Keratinocyte (primary cell): ENCODE measurements around the gene ZER1. TPM values are rescaled to one million over a fixed set of nuclear protein-coding genes. Genes with fewer than 3 reads are reported as not detected.

Experiments
- DNase-seq: peaks from one replicate; pipeline ENCODE4 v3.0.0-alpha.2; 2011; ENCODE audit warnings: low read depth, missing footprints, low spot score
- FAIRE-seq: peaks from 2 replicates; lab custom pipeline; 2011; peaks lifted over from hg19 to GRCh38; lab: Jason Lieb, UNC
- H2AFZ ChIP-seq: 2 replicates; pipeline ENCODE4 v1.6.0; 2012; ENCODE audit warnings: low read length, control low read depth, inconsistent platforms; ENCODE audit not compliant: control insufficient read depth
- H3K27ac ChIP-seq: 2 replicates; pipeline ENCODE4 v1.5.1; 2011; ENCODE audit warnings: low read length; ENCODE audit not compliant: control insufficient read depth, insufficient read depth
- H3K27me3 ChIP-seq: 3 replicates; pipeline ENCODE4 v1.6.0; 2011; ENCODE audit warnings: low read length; ENCODE audit not compliant: control insufficient read depth, insufficient read depth; ENCODE audit errors: extremely low read depth
- H3K36me3 ChIP-seq, 2 experiments: 2 replicates in 1 of 2; 3 replicates in 1 of 2; pipeline ENCODE4 v1.5.1; 2011; ENCODE audit warnings: low read length in 2 of 2, mild to moderate bottlenecking in 1 of 2; ENCODE audit not compliant: control insufficient read depth in 2 of 2, insufficient read depth in 2 of 2; ENCODE audit errors: extremely low read depth in 1 of 2
- H3K4me1 ChIP-seq: 3 replicates; pipeline ENCODE4 v1.5.1; 2011; ENCODE audit warnings: low read length; ENCODE audit not compliant: control insufficient read depth, insufficient read depth; ENCODE audit errors: extremely low read depth
- H3K4me2 ChIP-seq: 3 replicates; pipeline ENCODE4 v1.6.0; 2011; ENCODE audit warnings: low read depth, low read length; ENCODE audit not compliant: control insufficient read depth, insufficient read depth; ENCODE audit errors: extremely low read depth
- H3K4me3 ChIP-seq, 3 experiments: fragments of 200-600 bp in 1 of 3; sonication (generic) in 1 of 3; 2 replicates in 2 of 3; 3 replicates in 1 of 3; pipeline ENCODE4 v1.5.1; 2011 to 2016; ENCODE audit warnings: low read length in 3 of 3, mild to moderate bottlenecking in 3 of 3, control low read depth in 2 of 3, inconsistent platforms in 1 of 3, low read depth in 1 of 3, mixed read lengths in 1 of 3, mixed run types in 1 of 3, moderate library complexity in 1 of 3; ENCODE audit not compliant: control insufficient read depth in 2 of 3, insufficient read depth in 2 of 3; ENCODE audit errors: extremely low read depth in 1 of 3
- H3K79me2 ChIP-seq: 2 replicates; pipeline ENCODE4 v1.6.0; 2012; ENCODE audit warnings: low read length; ENCODE audit not compliant: control insufficient read depth, insufficient read depth
- H3K9ac ChIP-seq: 3 replicates; pipeline ENCODE4 v1.6.0; 2011; ENCODE audit warnings: low read length; ENCODE audit not compliant: control insufficient read depth, insufficient read depth; ENCODE audit errors: extremely low read depth
- H3K9me1 ChIP-seq: 3 replicates; pipeline ENCODE4 v1.6.0; 2011; ENCODE audit warnings: low read length; ENCODE audit not compliant: control insufficient read depth, insufficient read depth; ENCODE audit errors: extremely low read depth
- H3K9me3 ChIP-seq: 2 replicates; pipeline ENCODE4 v1.5.1; 2012; ENCODE audit warnings: low read depth, low read length; ENCODE audit not compliant: control insufficient read depth
- H4K20me1 ChIP-seq: 3 replicates; pipeline ENCODE4 v1.6.0; 2011; ENCODE audit warnings: low read length; ENCODE audit not compliant: control insufficient read depth, insufficient read depth; ENCODE audit errors: extremely low read depth
- EZH2 ChIP-seq: IDR thresholded peaks from one replicate; pipeline ENCODE4 v1.6.1; 2012; ENCODE audit warnings: inconsistent platforms, mild to moderate bottlenecking, low read length, moderate library complexity
- dilution Hi-C: fragments of 300-500 bp; cut with MboI; formaldehyde crosslinking; loops from one replicate; pipeline ENCODE4 v1.7.0; 2020; ENCODE audit warnings: low sequenced_read_pairs; ENCODE audit not compliant: extremely low pct_ligation_motif_present
- polyA plus RNA-seq, 5 experiments: library from polyadenylated mRNA; depleted of rRNA in 3 of 5; stranded (reverse) in 3 of 5; stranded (forward) in 1 of 5; unstranded in 1 of 5; fragments of >200 nt; gene quantifications; 1 replicate in 1 of 5; 2 replicates in 3 of 5; 3 replicates in 1 of 5; pipeline versions ENCODE4 v1.2.1 to v1.2.3, GENCODE V29; 2011 to 2012; ENCODE audit warnings: missing spikeins in 2 of 5, low read depth in 1 of 5, low replicate concordance in 1 of 5
- TF ChIP-seq, protein P1 (sequence below), 3 experiments: IDR thresholded peaks in 1 of 3; conservative IDR thresholded peaks in 1 of 3; optimal IDR thresholded peaks in 1 of 3; 2 replicates in 2 of 3; 3 replicates in 1 of 3; pipeline versions ENCODE3 to v1.5.1; 2011; ENCODE audit warnings: low read length in 3 of 3, mild to moderate bottlenecking in 3 of 3, moderate library complexity in 2 of 3, control low read depth in 1 of 3, inconsistent platforms in 1 of 3; ENCODE audit not compliant: insufficient read depth in 2 of 3; ENCODE audit errors: extremely low read depth in 1 of 3

Gene ZER1
- polyA plus RNA-seq, 1 donor (not counting 4 experiments of a cell fraction or from before 2014, with no cell fraction given) = 14.9 TPM

DNA sequence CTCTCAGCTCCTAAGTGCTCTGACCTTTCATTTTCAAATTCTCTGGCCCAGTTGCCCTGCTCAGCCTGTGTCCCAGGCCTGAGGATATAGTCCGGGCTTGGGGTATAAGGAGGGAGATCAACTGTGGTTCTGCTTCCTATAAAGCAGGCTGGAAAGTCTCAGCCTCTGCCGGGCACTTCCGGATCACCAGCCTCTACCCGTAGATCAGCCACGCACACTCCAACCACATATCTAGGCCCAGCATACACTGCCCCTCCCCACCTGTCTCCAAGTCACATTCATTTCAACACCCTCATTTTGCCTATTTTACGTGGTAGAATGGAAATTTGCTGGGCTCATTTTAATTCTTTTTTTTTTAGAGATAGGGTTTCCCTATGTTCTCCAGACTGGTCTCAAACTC lies 3.1 kb downstream of the ZER1 start:
- Histone ChIP-seq H3K79me2 (peaks cover 14% of the 10 kb centered on the region), H3K27me3 (no peaks in the 10 kb centered on the region), H3K4me1 (peaks cover 8% of the 10 kb centered on the region), H3K9ac (no peak overlapping the region), H3K4me2 (no peak overlapping the region), H3K36me3 (peaks cover 0 to 6% of the 10 kb centered on the region in 2 experiments), H3K4me3 (no peak overlapping the region), H3K9me3 (no peaks in the 10 kb centered on the region), H2AFZ (no peak overlapping the region), H3K9me1 (no peaks in the 10 kb centered on the region), H3K27ac (no peak overlapping the region), H4K20me1 (no peaks in the 10 kb centered on the region)
- dilution Hi-C loops = no loop called here
- no peak for DNase-seq
- FAIRE-seq = no peak
- TF ChIP-seq, protein P1, sequence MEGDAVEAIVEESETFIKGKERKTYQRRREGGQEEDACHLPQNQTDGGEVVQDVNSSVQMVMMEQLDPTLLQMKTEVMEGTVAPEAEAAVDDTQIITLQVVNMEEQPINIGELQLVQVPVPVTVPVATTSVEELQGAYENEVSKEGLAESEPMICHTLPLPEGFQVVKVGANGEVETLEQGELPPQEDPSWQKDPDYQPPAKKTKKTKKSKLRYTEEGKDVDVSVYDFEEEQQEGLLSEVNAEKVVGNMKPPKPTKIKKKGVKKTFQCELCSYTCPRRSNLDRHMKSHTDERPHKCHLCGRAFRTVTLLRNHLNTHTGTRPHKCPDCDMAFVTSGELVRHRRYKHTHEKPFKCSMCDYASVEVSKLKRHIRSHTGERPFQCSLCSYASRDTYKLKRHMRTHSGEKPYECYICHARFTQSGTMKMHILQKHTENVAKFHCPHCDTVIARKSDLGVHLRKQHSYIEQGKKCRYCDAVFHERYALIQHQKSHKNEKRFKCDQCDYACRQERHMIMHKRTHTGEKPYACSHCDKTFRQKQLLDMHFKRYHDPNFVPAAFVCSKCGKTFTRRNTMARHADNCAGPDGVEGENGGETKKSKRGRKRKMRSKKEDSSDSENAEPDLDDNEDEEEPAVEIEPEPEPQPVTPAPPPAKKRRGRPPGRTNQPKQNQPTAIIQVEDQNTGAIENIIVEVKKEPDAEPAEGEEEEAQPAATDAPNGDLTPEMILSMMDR (optimal IDR thresholded peaks at IDR 0.05 in 1 of 3, IDR thresholded peaks at IDR 0.05 in 1 of 3, conservative IDR thresholded peaks at IDR 0.05 in 1 of 3; ENCODE audit: extremely low read depth in 1 of 3, insufficient read depth in 2 of 3, low read length in 3 of 3) = no peak
- no peak for TF ChIP-seq EZH2

DNA sequence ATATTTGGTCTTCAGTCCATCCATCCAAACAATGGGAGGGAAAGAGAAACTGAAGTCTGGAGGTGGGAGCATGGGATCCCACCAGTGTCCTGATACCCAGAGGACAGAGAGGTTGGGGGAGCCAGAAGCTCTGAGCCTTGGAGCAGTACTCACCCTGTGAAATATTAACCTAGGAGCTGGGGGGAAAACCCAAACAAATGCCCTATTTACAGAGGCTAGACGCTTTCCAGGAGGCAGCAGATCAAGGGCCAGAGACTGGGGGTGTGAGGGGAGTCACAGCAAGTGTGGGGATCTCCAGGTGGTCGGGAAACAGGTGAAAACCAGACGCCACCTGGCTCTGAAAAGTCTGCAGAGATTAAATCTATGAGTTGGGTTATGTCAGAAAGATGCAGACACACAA lies 6.2 kb downstream of the ZER1 start:
- TF ChIP-seq EZH2 = no peak
- TF ChIP-seq, protein P1 (optimal IDR thresholded peaks at IDR 0.05 in 1 of 3, IDR thresholded peaks at IDR 0.05 in 1 of 3, conservative IDR thresholded peaks at IDR 0.05 in 1 of 3; ENCODE audit: extremely low read depth in 1 of 3, insufficient read depth in 2 of 3, low read length in 3 of 3) = no peak
- H3K9me1 ChIP-seq = no peaks in the 10 kb centered on the region
- H3K4me2 ChIP-seq = no peak overlapping the region
- peaks cover 9% of the 10 kb centered on the region for H3K79me2 ChIP-seq
- H3K9me3 ChIP-seq = no peaks in the 10 kb centered on the region
- H3K36me3 ChIP-seq = peaks cover 0 to 6% of the 10 kb centered on the region in 2 experiments
- H3K27ac ChIP-seq = no peak overlapping the region
- DNase-seq (no peak), FAIRE-seq (no peak)
- no peaks in the 10 kb centered on the region for H3K27me3 ChIP-seq
- no peaks in the 10 kb centered on the region for H4K20me1 ChIP-seq
- H2AFZ ChIP-seq = no peak overlapping the region
- dilution Hi-C loops = no loop called here
- no peak overlapping the region for H3K4me3 ChIP-seq
- H3K9ac ChIP-seq = no peak overlapping the region
- peaks cover 2% of the 10 kb centered on the region for H3K4me1 ChIP-seq
